Stimulated activated CD4-positive, alpha-beta T cell treated with anti-CD3 and anti-CD28 coated beads, Interleukin-1b, Interleukin-23, amount 100 ng/mL, for 24 hours (primary cell): Measurements from ENCODE around the gene ZIC4.

Experiments
- DNase-seq, 4 experiments: peaks; one replicate each; pipeline ENCODE4 v3.0.0-alpha.2; 2020; ENCODE audit warnings: low read depth in 4 of 4, low spot score in 1 of 4

Gene ZIC4

GRCh38 chr3:147356145-147356908 lies 50.0 kb downstream of the ZIC4 start:
- DNase-seq, result no peak

GRCh38 chr3:147355753-147356090 lies 50.6 kb downstream of the ZIC4 start:
- no peak for DNase-seq

- no peak for DNase-seq
Measured at GRCh38 chr3:147355084-147355752, 51.1 kb downstream of the ZIC4 start.

GRCh38 chr3:147354623-147355022 lies 51.7 kb downstream of the ZIC4 start:
- no peak for DNase-seq

DNA sequence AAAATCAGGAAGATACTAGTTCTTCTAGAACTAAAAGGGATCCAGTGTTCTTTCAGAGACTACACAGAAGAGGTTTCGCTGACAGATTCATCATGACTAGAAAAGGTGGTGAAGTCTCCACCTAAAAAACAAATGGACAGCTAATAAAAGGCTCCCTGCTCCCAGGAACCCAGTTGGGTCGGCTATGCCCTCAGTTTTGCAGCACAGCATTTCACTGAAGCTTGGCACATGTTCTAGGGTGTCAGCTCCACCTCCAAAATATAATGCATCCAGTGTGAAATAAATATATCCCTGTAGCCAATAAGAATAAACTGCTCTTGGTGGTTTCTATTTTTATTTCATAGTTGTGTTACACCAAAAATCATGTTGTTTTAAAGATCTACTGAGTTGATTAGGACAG lies 55.0 kb downstream of the ZIC4 start:
- DNase-seq, result no peak

GRCh38 chr3:147348976-147349375 lies 57.4 kb downstream of the ZIC4 start:
- no peak for DNase-seq

DNA sequence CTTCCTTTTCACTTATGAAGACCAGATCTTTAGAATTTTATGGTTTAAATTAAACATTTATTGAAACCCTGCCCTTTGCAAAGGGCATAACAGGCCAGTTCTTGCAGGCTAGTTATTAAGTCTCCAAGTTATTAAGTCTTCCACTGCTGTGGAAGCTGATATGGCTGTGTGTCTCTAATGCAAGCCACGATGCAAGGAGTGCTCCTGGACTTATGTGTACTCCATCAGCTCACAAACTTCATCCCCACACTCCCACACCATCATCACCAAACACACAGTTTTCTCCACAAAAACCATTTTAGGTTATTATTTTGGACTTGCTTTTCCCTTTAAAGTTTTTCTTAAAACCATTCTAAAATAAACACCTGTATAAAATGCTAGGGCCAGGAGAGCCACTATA lies 62.4 kb downstream of the ZIC4 start:
- DNase-seq, result no peak

GRCh38 chr3:147341727-147342126 lies 64.6 kb downstream of the ZIC4 start:
- no peak for DNase-seq

GRCh38 chr3:147336543-147337278 lies 69.6 kb downstream of the ZIC4 start:
- DNase-seq, result no peak
